GM18868 (cell line): ENCODE data around the gene ZCCHC24.
"Not testable (repeated sequence)": the region's sequence is repeated elsewhere in the genome, so short reads cannot be mapped to it uniquely, and the experiment has no call there.

Experiments
- ATAC-seq: cut with Tn5 transposase; IDR thresholded peaks from one replicate; pipeline ENCODE4 v1.9.1; 2021; ENCODE audit warnings: mild to moderate bottlenecking, moderate library complexity; ENCODE audit not compliant: unreplicated experiment

Gene ZCCHC24

DNA sequence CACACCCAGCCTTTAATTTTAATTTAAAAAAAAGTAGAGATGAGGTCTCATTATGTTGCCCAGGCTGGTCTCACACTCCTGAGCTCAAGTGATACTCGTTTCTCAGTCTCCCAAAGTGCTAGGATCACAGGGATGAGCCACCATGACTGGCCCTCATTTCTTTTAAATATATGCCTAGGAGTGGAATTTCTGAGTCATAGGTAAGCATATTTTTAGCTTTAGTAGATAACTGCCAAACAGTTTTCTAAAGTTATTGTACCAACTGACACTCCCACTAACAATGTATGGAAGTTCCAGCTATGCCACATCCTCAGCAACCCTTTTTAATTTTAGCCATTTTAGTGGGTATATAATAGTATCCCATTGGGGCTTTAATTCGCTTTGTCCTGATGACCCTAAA lies 111.9 kb downstream of the ZCCHC24 start:
- no peak for ATAC-seq

GRCh38 chr10:79332610-79333315 lies 112.7 kb downstream of the ZCCHC24 start:
- ATAC-seq: not testable (repeated sequence)
